ENCODE results near the gene FAM107B. TPM values are rescaled to one million over a fixed set of nuclear protein-coding genes. Genes with fewer than 3 reads are reported as not detected.

Gene FAM107B
- total and polyA plus RNA-seq, 2 donors (not counting 3 experiments of a cell fraction or from before 2014, with no cell fraction given): 39.2 to 176 TPM

DNA sequence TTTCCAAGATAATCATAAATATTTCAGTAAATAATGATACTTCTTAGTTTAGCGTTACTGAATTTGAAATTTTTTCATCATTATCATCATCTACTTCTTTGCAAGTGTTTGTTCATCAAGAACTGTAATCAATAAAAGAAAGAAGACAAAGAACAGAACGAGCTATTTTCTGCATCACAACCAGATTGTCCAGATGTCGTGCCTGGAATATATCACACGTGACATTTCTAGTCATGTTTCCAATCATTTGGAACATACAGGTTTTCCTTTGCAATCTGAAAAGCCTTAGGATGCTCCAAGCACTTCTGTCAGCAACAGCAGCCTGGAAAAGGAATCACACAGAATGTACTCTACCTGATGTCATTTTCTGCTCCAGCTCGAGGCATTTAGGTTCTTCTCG, 107.4 kb downstream of the FAM107B start:
- ChIA-PET CTCF (no interaction called here), POLR2A (no interaction called here)
- no peaks in the 10 kb centered on the region for H3K36me3 ChIP-seq (ENCODE audit: control insufficient read depth in 2 of 2, extremely low read depth in 1 of 2, insufficient read depth in 2 of 2, low read length in 2 of 2)
- TF ChIP-seq, protein P1, sequence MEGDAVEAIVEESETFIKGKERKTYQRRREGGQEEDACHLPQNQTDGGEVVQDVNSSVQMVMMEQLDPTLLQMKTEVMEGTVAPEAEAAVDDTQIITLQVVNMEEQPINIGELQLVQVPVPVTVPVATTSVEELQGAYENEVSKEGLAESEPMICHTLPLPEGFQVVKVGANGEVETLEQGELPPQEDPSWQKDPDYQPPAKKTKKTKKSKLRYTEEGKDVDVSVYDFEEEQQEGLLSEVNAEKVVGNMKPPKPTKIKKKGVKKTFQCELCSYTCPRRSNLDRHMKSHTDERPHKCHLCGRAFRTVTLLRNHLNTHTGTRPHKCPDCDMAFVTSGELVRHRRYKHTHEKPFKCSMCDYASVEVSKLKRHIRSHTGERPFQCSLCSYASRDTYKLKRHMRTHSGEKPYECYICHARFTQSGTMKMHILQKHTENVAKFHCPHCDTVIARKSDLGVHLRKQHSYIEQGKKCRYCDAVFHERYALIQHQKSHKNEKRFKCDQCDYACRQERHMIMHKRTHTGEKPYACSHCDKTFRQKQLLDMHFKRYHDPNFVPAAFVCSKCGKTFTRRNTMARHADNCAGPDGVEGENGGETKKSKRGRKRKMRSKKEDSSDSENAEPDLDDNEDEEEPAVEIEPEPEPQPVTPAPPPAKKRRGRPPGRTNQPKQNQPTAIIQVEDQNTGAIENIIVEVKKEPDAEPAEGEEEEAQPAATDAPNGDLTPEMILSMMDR (IDR thresholded peaks at IDR 0.05; ENCODE audit: extremely low read depth in 1 of 2, insufficient read depth in 1 of 2, low read depth in 1 of 2, low read length in 2 of 2): no peak
- no peak for TF ChIP-seq JUN (IDR thresholded peaks at IDR 0.05; ENCODE audit: borderline replicate concordance, insufficient read depth, insufficient read length, low read depth)
- TF ChIP-seq FOS (IDR thresholded peaks at IDR 0.05; ENCODE audit: borderline replicate concordance, insufficient read depth, low read length): no peak
- TF ChIP-seq, protein P2, sequence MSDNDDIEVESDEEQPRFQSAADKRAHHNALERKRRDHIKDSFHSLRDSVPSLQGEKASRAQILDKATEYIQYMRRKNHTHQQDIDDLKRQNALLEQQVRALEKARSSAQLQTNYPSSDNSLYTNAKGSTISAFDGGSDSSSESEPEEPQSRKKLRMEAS (IDR thresholded peaks at IDR 0.05; ENCODE audit: insufficient read depth, insufficient read length): no peak
- no peak for TF ChIP-seq EZH2 (IDR thresholded peaks at IDR 0.05; ENCODE audit: borderline replicate concordance, low read depth, low read length, severe bottlenecking)
- TF ChIP-seq POLR2A (IDR thresholded peaks at IDR 0.05; ENCODE audit: low read depth, low read length): no peak
- TF ChIP-seq POLR2AphosphoS5 (IDR thresholded peaks at IDR 0.05; ENCODE audit: insufficient read depth, low read depth, low read length): no peak
- no peak for TF ChIP-seq MYC (IDR thresholded peaks at IDR 0.05; ENCODE audit: low read depth, low read length)
- no peak for TF ChIP-seq GATA2 (IDR thresholded peaks at IDR 0.05; ENCODE audit: insufficient read depth, insufficient read length, low read depth, low read length)
- no peaks in the 10 kb centered on the region for H3K79me2 ChIP-seq (ENCODE audit: control insufficient read depth, insufficient read depth, low read length)
- H3K27me3 ChIP-seq (ENCODE audit: control insufficient read depth in 2 of 2, insufficient read depth in 2 of 2, low read length in 2 of 2): peaks cover 0 to 2% of the 10 kb centered on the region in 2 experiments
- no peaks in the 10 kb centered on the region for H4K20me1 ChIP-seq (replicated peaks; ENCODE audit: control insufficient read depth, extremely low read depth, insufficient read depth, low read length)
- H3K4me2 ChIP-seq (ENCODE audit: insufficient read depth, low read length): no peak overlapping the region
- H3K9ac ChIP-seq (replicated peaks; ENCODE audit: extremely low read depth, insufficient read depth, low read length): no peak overlapping the region
- no peaks in the 10 kb centered on the region for H3K9me1 ChIP-seq (replicated peaks; ENCODE audit: control insufficient read depth, extremely low read depth, insufficient read depth, low read length)
- H2AFZ ChIP-seq (ENCODE audit: low read depth, low read length): no peak overlapping the region
- DNase-seq (ENCODE audit: low read depth, low spot score) (no peak), FAIRE-seq (no peak)
- no peaks in the 10 kb centered on the region for H3K9me3 ChIP-seq (replicated peaks; ENCODE audit: control insufficient read depth, insufficient read depth, low read length)
- intact Hi-C loops (cut with micrococcal nuclease) (no loop called here), dilution Hi-C loops (cut with MboI; ENCODE audit: extremely low pct_ligation_motif_present, low sequenced_read_pairs) (no loop called here)
- H3K4me3 ChIP-seq (replicated peaks in 1 of 3; ENCODE audit: insufficient read depth in 1 of 3, low read depth in 1 of 3, low read length in 3 of 3): no peak overlapping the region
- H3K4me1 ChIP-seq (ENCODE audit: control insufficient read depth, extremely low read depth, insufficient read depth, low read length): no peaks in the 10 kb centered on the region
- no peak overlapping the region for H3K27ac ChIP-seq (ENCODE audit: insufficient read depth, low read depth, low read length)
- no TSS peak for BruUV-seq (replicated peaks)

Data from endothelial cell of umbilical vein (primary cell).